HG02852 (cell line): ENCODE data around the gene PATZ1.
"Not testable (repeated sequence)": the region's sequence is repeated elsewhere in the genome, so short reads cannot be mapped to it uniquely, and the experiment has no call there.

Source experiments
- ATAC-seq: cut with Tn5 transposase; IDR thresholded peaks from one replicate; pipeline ENCODE4 v1.9.1; 2021; ENCODE audit warnings: mild to moderate bottlenecking, moderate library complexity; ENCODE audit not compliant: unreplicated experiment

Gene PATZ1, protein sequence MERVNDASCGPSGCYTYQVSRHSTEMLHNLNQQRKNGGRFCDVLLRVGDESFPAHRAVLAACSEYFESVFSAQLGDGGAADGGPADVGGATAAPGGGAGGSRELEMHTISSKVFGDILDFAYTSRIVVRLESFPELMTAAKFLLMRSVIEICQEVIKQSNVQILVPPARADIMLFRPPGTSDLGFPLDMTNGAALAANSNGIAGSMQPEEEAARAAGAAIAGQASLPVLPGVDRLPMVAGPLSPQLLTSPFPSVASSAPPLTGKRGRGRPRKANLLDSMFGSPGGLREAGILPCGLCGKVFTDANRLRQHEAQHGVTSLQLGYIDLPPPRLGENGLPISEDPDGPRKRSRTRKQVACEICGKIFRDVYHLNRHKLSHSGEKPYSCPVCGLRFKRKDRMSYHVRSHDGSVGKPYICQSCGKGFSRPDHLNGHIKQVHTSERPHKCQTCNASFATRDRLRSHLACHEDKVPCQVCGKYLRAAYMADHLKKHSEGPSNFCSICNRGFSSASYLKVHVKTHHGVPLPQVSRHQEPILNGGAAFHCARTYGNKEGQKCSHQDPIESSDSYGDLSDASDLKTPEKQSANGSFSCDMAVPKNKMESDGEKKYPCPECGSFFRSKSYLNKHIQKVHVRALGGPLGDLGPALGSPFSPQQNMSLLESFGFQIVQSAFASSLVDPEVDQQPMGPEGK

DNA sequence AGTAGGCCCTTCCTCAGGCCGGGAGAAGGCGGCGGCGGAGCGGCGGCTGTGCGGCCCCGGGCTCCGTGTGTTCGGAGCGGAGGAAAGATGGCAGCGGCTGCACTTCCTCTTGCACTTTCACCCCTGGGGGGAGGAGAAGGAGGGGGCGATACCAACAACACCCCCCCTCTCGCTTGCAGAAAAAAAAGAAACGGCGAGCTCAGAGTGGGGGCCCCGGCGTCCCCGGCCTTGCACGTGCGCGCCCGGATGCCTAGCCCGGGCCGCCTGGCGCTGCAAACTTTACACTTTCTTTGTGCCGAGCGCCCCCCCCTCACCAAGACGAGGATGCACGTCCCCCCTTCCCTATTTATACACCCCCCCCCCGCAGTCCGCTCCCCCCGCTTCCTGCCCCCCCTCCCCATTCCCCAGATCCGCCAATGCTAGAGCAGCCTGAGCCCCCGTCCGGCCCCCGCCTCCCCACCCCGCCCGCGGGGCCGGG lies at the start of gene PATZ1:
Gene PATZ1, minus strand, starts transcription at position 92 of the 478 bp plus-strand sequence. CDS start 744 bp downstream, outside the sequence.
- peak; percentile 36 for ATAC-seq

DNA sequence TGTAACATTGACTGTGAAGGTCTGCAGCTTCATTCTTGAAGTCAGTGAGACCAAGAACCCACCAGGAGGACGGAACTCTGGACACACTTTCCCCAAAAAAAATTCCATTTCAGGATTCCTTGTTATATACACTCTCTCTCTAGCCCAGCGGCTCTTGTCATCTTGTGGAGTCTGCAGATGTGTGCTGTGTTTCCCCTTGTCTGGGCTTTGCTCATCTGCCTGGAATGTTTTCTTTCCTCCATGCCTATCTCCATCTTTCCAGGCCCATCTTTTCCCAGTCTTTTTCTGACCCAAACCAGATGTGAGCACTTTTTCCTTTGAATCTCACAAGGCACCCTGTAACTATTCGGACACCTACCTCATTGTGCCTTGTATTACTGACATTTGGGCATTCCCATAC lies 48.2 kb upstream of the PATZ1 start:
- ATAC-seq, result no peak

GRCh38 chr22:31393893-31394292 lies 47.7 kb upstream of the PATZ1 start:
- no peak for ATAC-seq

DNA sequence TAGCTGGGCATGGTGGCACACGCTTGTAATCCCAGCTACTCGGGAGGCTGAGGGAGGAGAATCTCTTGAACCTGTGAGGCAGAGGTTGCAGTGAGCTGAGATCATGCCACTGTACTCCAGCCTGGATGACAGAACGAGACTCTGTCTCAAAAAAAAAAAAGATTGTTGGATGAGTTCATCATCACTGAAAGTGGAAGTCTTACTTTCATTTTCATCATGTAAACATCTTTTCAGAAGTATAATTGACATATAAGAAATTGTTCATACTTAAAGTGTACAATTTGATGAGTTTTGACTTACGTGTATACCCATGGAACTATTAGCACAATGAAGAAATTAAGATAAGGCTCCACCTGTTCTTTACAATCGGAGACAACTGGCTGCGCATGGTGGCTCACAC lies 32.5 kb upstream of the PATZ1 start:
- not testable (repeated sequence) for ATAC-seq

DNA sequence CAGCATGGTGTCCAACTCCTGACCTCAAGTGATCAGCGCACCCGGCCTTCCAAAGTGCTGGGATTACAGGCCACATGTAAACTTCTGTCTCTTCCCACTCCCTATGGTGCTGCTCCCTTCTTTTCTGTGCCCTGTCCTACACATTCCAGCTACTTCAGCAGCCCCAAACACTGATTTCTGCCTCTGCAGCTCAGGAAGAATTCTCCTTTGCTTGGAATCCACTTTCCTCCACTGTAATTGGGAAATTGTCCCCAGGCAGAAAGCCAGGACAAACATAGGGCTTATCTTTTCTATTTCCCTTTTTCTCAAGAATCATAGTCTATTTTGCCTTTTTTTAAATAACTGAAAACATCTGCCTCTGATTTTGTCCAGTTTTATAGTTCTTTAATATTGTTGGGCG lies 32.0 kb upstream of the PATZ1 start:
- ATAC-seq, result no peak

DNA sequence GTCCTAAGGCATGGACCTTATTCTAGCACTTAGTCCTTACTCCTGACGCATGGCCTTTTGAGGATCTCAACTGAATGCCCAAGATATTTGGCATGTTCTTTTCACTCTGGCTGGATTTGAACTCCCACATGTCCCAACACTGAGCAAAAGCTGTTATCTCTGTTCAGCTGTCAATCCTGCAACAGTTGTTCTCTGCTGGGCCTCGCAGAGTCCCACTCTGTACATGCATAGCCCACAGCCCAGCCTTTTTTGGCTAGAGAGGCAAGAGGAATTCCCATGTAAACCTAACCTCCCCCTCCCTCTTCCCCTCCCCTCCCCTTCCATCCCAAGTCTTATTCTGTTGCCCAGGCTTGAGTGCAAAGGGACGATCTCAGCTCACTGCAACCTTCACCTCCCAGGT lies 31.5 kb upstream of the PATZ1 start:
- no peak for ATAC-seq

DNA sequence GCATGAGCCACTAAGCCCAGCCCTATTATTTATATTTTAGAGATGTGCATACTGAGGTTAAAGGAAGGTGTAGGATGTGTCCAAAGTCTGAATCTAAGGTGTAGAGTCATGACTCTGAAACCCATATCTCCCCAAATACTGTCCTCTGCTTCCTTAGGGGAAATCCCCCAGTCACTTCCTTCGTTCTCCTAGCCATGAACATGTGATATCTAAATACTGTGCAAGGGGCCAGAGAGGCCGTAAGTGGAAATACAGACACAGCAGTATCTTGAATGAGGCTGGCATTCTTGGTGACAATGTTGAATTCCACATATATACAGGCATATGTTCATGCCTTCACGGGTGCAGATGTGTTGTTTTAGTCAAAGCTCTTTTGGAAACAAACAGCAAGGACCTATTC lies 21.3 kb upstream of the PATZ1 start:
- no peak for ATAC-seq

- no peak for ATAC-seq
Measured at GRCh38 chr22:31363885-31364465, 17.8 kb upstream of the PATZ1 start.

DNA sequence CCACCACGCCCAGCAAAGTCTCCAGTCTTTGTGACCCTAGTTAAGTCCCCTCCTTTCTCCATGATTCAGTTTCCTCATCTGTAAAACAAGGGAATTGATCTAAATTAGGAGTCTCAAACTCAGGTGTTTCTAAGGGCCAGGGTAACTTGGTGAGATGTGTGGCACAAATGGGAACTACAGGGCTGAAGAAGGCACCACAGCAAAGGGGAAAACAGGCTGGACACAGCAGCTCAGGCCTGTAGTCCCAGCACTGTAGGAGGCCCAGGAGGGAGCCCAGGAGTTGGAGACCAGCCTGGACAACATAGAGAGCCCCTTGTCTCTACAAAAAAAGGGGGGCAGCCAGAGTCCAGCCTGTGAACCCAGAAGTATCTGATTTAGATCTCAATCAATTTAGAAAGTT lies 15.6 kb upstream of the PATZ1 start:
- no peak for ATAC-seq

GRCh38 chr22:31360029-31360428 lies 13.9 kb upstream of the PATZ1 start:
- ATAC-seq, result no peak

- ATAC-seq, result no peak
Measured at GRCh38 chr22:31354515-31354914, 8.4 kb upstream of the PATZ1 start.

DNA sequence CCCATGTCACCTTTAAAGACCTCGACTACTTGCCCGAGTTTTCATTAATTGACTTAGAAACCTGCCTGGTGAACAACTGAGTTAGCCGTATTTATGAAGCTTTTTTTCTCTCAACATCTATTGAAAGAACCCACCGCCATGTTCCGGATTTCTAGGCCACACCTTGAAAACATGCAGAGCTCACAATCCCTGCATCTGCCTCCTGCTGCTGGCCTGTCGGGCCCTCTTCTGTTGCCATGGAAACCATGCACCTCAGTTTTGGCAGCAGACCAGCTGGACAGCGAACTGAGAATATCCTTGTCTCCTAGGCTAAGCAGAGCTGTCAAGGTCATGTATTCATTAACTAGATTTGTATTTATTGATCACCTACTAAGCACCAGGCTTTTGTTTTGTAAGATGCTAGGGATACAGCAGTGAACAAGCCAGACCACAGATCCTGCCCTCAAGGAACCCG lies 4.3 kb upstream of the PATZ1 start:
- no peak for ATAC-seq

- ATAC-seq, result no peak
Measured at GRCh38 chr22:31349960-31350359, 3.8 kb upstream of the PATZ1 start.

- no peak for ATAC-seq
Measured at GRCh38 chr22:31348766-31349165, 2.6 kb upstream of the PATZ1 start.

- not testable (repeated sequence) for ATAC-seq
Measured at GRCh38 chr22:31348009-31348337, 1.8 kb upstream of the PATZ1 start.

GRCh38 chr22:31347251-31348008 lies 1.3 kb upstream of the PATZ1 start:
- ATAC-seq, result peak; percentile 32

GRCh38 chr22:31346733-31347250 lies 646 bp upstream of the PATZ1 start:
- peak; percentile 16 for ATAC-seq

DNA sequence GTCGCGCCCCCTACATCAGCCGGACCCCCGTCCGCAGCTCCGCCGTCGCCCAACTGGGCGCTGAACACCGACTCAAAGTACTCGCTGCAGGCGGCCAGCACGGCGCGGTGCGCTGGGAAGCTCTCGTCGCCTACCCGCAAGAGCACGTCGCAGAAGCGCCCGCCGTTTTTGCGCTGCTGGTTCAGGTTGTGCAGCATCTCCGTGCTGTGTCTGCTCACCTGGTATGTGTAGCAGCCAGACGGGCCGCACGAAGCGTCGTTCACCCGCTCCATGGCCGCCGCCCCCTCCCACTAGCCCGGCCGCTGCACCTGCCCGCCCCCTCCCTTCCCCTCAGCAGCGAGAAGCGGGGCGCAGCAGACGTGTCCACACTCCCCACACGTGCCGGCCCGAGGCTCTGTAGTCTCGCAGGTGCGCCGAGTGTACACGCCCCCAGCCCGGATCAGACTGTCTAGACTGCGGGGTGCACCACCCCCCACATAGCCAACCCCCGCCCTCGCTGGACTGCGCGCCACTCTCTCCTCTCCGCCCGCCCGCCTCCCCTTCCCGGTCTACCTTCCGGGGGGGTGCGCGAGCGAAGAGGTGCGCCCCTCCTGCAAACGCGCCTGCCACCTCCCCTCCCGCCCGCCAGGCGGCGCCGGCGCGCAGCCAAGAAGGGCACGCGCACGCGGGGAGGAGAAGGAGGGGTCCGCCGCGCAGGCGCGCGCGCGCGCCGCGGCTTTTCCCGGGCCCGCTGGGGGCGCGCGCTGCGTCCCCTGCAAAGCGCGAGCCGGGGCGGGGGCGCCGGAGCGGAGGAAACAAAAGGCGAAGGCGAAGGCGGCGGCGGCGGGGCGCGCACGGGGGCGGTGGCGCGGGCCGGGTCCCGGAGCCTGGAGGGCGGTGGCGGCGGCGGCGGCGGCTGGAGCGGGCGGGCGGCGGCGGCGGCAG lies 553 bp downstream of the PATZ1 start:
- peak; percentile 42 for ATAC-seq

DNA sequence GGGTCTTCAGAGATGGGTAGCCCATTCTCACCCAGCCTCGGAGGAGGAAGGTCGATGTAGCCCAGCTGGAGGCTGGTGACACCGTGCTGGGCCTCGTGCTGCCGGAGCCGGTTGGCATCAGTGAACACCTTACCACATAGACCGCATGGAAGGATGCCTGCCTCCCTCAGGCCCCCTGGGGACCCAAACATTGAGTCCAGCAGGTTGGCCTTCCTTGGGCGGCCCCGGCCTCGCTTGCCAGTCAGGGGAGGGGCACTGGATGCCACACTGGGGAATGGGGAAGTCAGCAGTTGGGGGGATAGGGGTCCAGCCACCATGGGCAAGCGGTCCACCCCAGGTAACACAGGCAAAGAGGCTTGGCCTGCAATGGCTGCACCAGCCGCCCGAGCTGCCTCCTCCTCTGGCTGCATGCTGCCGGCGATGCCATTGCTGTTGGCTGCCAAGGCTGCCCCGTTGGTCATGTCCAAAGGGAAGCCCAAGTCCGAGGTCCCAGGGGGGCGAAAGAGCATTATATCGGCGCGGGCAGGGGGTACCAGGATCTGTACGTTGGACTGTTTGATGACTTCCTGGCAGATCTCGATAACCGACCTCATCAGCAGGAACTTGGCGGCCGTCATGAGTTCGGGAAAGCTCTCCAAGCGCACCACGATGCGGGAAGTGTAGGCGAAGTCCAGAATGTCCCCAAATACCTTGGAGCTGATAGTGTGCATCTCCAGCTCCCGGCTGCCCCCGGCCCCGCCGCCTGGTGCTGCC lies 1.4 kb downstream of the PATZ1 start:
- no peak for ATAC-seq
